Measurements from ENCODE around the gene RGS7. TPM values are rescaled to one million over a fixed set of nuclear protein-coding genes. Genes with fewer than 3 reads are reported as not detected.

The RGS7 gene
- total RNA-seq, 3 donors from 2014 or later (not counting 1 experiment from before 2014, with no cell fraction given) = not detected

- no peaks in the 10 kb centered on the region for H3K36me3 ChIP-seq (ENCODE audit: control insufficient read depth, insufficient read depth, low read length)
- no peaks in the 10 kb centered on the region for H3K27me3 ChIP-seq (ENCODE audit: control insufficient read depth, insufficient read depth, low read length)
- no peak overlapping the region for H3K27ac Mint-ChIP-seq
- H3K4me3 ChIP-seq (ENCODE audit: low read length) = no peak overlapping the region
- H3K4me3 Mint-ChIP-seq = no peak overlapping the region
- no peak for DNase-seq
- intact Hi-C loops (cut with micrococcal nuclease) = no loop called here
- H3K27me3 Mint-ChIP-seq (ENCODE audit: low read depth in 2 of 2) = no peaks in the 10 kb centered on the region
- no peaks in the 10 kb centered on the region for H3K9me3 ChIP-seq (ENCODE audit: control insufficient read depth, insufficient read depth, low read length)
- no peaks in the 10 kb centered on the region for H3K4me1 ChIP-seq (ENCODE audit: control insufficient read depth, insufficient read depth, low read length)
- H3K27ac ChIP-seq (ENCODE audit: low read length) = no peak overlapping the region
- 63% methylated on average over 1 of the region's 2 CpGs for WGBS (ENCODE audit: insufficient coverage)
- peaks cover 0 to 2% of the 10 kb centered on the region in 2 donors for H3K9me3 Mint-ChIP-seq
- no peaks in the 10 kb centered on the region for H3K36me3 Mint-ChIP-seq
- H3K4me1 Mint-ChIP-seq = no peaks in the 10 kb centered on the region
- no peak for TF ChIP-seq CTCF (IDR thresholded peaks at IDR 0.05)
- no peak for ATAC-seq
These were observed 275.5 kb downstream of the RGS7 start for GRCh38 chr1:241081473-241081872.

DNA sequence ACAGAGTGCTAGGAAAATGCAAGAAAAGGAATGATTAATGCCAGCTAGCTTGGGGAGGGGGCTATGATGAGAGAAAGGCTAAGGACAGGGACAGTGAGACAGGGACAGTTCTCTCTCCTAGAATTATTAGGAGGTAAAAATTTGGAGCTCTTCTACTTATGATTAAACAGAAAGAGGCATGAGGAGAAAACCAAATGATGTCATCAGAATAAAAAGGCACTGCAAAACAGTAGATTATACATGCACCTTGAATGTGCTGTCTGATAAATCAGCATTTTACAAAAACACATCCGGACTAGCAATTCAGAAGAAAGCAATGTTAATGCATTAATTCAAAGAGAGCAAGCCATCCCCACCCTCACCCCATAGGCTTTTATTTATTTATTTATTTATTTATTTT, 277.5 kb downstream of the RGS7 start:
- WGBS (ENCODE audit: insufficient coverage) = 67% methylated on average over 1 of the region's 1 CpG
- DNase-seq (no peak), ATAC-seq (no peak)
- H3K27me3 ChIP-seq (ENCODE audit: control insufficient read depth, insufficient read depth, low read length) = no peaks in the 10 kb centered on the region
- H3K36me3 ChIP-seq (ENCODE audit: control insufficient read depth, insufficient read depth, low read length) = no peaks in the 10 kb centered on the region
- no peak overlapping the region for H3K4me3 Mint-ChIP-seq
- intact Hi-C loops (cut with micrococcal nuclease) = no loop called here
- no peaks in the 10 kb centered on the region for H3K9me3 ChIP-seq (ENCODE audit: control insufficient read depth, insufficient read depth, low read length)
- TF ChIP-seq CTCF (IDR thresholded peaks at IDR 0.05) = no peak
- H3K4me3 ChIP-seq (ENCODE audit: low read length) = no peak overlapping the region
- no peaks in the 10 kb centered on the region for H3K36me3 Mint-ChIP-seq
- H3K27ac ChIP-seq (ENCODE audit: low read length) = no peak overlapping the region
- no peak overlapping the region for H3K27ac Mint-ChIP-seq
- peaks cover 0 to 2% of the 10 kb centered on the region in 2 donors for H3K9me3 Mint-ChIP-seq
- no peaks in the 10 kb centered on the region for H3K27me3 Mint-ChIP-seq (ENCODE audit: low read depth in 2 of 2)
- H3K4me1 Mint-ChIP-seq = no peaks in the 10 kb centered on the region
- H3K4me1 ChIP-seq (ENCODE audit: control insufficient read depth, insufficient read depth, low read length) = no peaks in the 10 kb centered on the region

DNA sequence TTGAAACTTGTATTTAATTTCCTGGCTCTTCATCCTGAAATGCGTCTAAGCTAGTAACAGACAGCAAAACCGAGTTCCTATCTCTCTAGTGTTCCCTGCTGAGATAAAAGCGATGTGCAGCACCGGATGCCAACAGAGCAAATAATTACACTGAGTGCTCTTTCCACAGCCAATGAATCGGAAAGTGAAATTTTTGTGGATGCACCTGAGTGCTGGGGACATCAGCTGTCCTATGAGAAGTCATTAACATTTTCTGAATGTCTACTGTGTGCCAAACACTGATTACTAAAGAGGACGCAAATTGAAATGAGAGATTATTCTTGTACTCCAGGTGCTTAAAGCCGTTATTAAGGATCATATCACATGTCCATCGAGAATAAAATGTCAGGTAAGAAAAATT, 278.0 kb downstream of the RGS7 start:
- ATAC-seq (no peak), DNase-seq (no peak)
- no peak for TF ChIP-seq CTCF (IDR thresholded peaks at IDR 0.05)
- intact Hi-C loops (cut with micrococcal nuclease) = no loop called here
- Histone ChIP-seq H3K27ac (ENCODE audit: low read length) (no peak overlapping the region), H3K4me1 (ENCODE audit: control insufficient read depth, insufficient read depth, low read length) (no peaks in the 10 kb centered on the region), H3K9me3 (ENCODE audit: control insufficient read depth, insufficient read depth, low read length) (no peaks in the 10 kb centered on the region), H3K36me3 (ENCODE audit: control insufficient read depth, insufficient read depth, low read length) (no peaks in the 10 kb centered on the region), H3K4me3 (ENCODE audit: low read length) (no peak overlapping the region), H3K27me3 (ENCODE audit: control insufficient read depth, insufficient read depth, low read length) (no peaks in the 10 kb centered on the region)
- Mint-ChIP-seq H3K27me3 (ENCODE audit: low read depth in 2 of 2) (no peaks in the 10 kb centered on the region), H3K4me1 (no peaks in the 10 kb centered on the region), H3K27ac (no peak overlapping the region), H3K9me3 (peaks cover 0 to 2% of the 10 kb centered on the region in 2 donors), H3K36me3 (no peaks in the 10 kb centered on the region), H3K4me3 (no peak overlapping the region)
- WGBS (ENCODE audit: insufficient coverage) = 75% methylated on average over 8 of the region's 8 CpGs

DNA sequence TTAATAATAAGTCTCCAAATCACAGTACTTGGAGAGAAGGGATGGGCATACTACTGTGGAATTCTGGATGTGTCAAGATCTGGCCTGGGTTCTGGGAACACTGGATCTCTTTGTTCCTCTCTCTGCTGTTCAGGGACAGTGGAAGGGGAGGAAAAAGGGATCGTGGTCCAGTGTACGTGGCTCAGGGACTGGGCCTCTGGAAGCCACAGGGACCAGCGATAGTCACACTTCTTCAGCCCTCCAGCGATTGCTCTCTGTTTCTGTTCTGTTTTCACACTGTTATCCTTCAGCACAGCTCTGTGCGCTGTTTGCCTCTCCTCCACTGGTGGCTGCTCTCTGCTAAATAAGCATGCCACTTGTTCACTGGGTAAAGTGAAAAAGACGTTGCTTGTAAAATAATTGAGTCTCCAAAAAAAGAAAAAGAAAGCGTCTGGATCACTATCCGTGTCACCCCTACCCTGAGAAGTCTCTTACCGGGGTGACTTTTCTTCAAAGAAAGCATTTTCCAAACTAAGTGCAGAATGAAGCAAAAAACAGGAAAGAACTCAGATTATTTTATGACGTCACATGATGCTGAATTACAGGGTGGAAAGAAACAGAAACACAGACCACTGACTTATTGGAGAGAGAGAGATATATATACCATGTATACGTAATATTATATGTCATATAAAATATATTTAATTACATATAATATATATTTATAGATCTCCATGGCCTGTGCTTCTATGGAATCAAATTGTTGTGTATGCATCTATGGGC, 279.4 kb downstream of the RGS7 start:
- ATAC-seq = no peak
- no peak overlapping the region for H3K4me3 Mint-ChIP-seq
- no peaks in the 10 kb centered on the region for H3K4me1 ChIP-seq (ENCODE audit: control insufficient read depth, insufficient read depth, low read length)

More for the DNA sequence above, 279.4 kb downstream of the RGS7 start:
- Histone ChIP-seq H3K4me3 (ENCODE audit: low read length) (no peak overlapping the region), H3K9me3 (ENCODE audit: control insufficient read depth, insufficient read depth, low read length) (no peaks in the 10 kb centered on the region), H3K27ac (ENCODE audit: low read length) (no peak overlapping the region), H3K27me3 (ENCODE audit: control insufficient read depth, insufficient read depth, low read length) (no peaks in the 10 kb centered on the region), H3K36me3 (ENCODE audit: control insufficient read depth, insufficient read depth, low read length) (no peaks in the 10 kb centered on the region)
- no peaks in the 10 kb centered on the region for H3K4me1 Mint-ChIP-seq
- 80% methylated on average over 9 of the region's 11 CpGs for WGBS (ENCODE audit: insufficient coverage)
- no peak overlapping the region for H3K27ac Mint-ChIP-seq
- no peaks in the 10 kb centered on the region for H3K36me3 Mint-ChIP-seq
- no peaks in the 10 kb centered on the region for H3K27me3 Mint-ChIP-seq (ENCODE audit: low read depth in 2 of 2)
- TF ChIP-seq CTCF (IDR thresholded peaks at IDR 0.05) = no peak
- peaks cover 0 to 5% of the 10 kb centered on the region in 2 donors for H3K9me3 Mint-ChIP-seq
- DNase-seq = no peak
- intact Hi-C loops (cut with micrococcal nuclease) = no loop called here

Data from natural killer cell (primary cell).